Effector CD8-positive, alpha-beta T cell (primary cell): ENCODE results near the gene ELF2.
"Not testable (repeated sequence)": the region's sequence is repeated elsewhere in the genome, so short reads cannot be mapped to it uniquely, and the experiment has no call there.

Source experiments
- DNase-seq: peaks from one replicate; lab custom pipeline; 2025; lab: John Stamatoyannopoulos, UW

Gene ELF2

GRCh38 chr4:139020384-139020783 lies 156.6 kb downstream of the ELF2 start:
- no peak for DNase-seq

- DNase-seq = no peak
Measured at GRCh38 chr4:139018971-139019758, 157.9 kb downstream of the ELF2 start.

- no peak for DNase-seq
Measured at GRCh38 chr4:139018501-139018900, 158.5 kb downstream of the ELF2 start.

- DNase-seq = no peak
Measured at GRCh38 chr4:139017861-139018260, 159.2 kb downstream of the ELF2 start.

DNA sequence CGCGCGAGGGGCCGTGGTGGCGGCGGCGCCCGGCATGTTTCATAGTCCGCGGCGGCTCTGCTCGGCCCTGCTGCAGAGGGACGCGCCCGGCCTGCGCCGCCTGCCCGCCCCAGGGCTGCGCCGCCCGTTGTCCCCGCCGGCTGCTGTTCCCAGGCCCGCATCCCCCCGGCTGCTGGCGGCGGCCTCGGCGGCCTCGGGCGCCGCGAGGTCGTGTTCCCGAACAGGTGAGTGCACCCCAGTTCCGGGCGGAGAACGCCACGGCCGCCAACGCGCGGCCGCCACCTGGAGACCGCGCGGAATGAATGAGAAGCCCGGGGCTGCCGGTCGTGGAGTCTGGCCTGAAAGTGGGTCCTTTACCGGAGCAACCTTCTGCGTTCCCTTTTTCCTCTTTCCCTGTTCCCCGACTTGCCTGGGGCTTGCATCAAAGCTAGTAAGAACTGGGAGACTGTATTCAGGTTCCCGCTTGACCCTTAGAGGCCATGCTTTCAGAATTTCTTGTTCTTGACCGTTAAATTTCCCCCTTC lies 161.0 kb downstream of the ELF2 start:
- DNase-seq = no peak

DNA sequence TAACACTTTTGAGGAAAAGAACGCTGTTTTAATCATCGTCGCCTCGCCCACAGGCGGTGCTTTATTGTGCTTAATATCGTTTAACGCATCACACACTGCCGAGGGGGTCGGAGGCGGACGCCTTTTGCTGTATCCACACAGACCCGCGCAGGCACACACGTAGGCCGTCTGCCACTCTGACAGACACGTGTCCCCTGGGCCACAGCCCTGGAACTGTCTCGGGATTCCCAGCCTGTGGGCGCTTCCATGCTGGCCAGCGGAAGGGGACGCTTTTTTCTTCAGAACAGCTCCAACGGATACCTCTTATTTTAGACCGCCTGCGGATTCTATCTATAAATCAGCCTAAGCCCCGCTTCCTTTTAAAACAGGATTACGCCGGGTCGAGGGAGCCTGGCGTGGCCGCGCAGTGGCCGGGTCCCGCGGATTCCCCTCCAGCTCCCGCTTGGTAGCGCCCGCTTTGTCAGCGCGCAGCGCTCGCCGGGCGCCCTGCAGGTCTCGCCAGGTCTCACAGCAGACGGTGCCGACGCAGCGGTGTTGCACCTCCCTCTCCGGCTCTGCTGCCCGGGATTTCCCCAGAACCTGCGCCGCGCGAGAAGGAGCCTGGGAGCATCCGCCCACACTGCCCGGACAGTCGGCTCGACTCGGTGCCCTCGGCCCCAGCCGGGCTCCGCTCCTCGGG lies 161.6 kb downstream of the ELF2 start, which contains the start of gene NOCT:
Gene NOCT, plus strand, starts transcription at position 513 of the 679 bp plus-strand sequence. CDS start 201 bp downstream, outside the sequence.
- peak; percentile 88 for DNase-seq

- DNase-seq = no peak
Measured at GRCh38 chr4:139014371-139015268, 162.4 kb downstream of the ELF2 start.

DNA sequence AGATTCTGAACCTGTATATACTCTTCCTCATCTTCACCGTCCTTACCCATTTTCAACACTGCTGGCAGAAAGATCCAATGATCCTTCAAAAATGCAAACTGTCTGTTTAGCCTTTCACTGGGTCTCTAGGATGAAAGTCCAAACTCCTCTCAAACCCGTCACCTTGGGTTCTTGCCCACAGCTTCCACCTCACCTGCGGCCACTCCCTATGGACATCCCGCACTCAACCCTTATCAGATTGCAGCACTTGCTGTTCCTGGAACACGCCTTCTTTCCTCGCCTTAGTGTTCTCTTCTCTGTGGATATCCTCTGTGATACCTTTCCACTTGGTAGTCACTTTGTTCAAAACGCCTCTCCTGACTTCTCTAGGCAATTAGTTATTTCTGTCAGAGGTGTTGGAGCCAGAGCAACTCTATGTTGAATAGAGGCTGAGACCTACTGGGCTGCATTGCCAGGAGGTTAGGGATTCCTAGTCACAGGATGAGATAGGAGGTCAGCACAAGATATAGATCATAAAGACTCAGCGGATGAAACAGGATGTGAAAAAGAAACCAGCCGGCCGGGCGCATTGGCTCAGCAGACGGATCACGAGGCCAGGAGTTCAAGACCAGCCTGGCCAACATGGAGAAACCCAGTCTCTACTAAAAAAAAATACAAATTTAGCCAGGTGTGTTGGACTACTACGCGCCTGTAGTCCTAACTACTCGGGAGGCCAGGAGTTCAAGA lies 165.6 kb downstream of the ELF2 start:
- DNase-seq = no peak

DNA sequence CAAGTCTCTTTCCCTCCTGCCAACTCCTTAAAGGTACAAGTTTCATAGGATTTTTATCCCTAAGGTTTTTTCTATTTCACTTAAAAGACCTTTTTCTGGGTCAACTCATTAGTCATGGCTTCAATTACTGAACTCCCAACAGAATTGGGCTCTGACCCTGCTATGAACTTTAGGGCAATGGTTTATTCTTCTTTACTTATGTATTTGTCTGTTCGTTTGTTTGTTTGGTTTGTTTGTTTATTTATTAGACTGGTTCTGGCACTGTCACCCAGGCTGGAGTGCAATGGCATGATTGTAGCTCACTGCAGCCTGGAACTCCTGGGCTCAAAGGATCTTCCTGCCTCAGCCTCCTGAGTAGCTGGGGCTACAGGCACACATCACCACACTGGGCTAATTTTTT lies 167.3 kb downstream of the ELF2 start:
- DNase-seq = no peak

DNA sequence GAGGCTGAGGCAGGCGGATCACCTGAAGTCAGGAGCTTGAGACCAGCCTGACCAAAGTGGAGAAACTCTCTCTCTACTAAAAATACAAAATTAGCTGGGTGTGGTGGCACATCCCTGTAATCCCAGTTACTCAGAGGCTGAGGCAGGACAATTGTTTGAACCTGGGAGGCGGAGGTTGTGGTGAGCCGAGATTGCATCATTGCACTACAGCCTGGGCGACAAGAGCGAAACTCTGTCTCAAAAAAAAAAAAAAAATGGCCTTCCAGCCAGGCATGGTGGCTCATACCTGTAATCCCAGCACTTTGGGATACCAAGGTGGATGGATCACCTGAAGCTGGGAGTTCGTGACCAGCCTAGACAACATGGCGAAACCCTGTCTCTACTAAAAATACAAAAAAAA lies 168.7 kb downstream of the ELF2 start:
- DNase-seq = not testable (repeated sequence)

DNA sequence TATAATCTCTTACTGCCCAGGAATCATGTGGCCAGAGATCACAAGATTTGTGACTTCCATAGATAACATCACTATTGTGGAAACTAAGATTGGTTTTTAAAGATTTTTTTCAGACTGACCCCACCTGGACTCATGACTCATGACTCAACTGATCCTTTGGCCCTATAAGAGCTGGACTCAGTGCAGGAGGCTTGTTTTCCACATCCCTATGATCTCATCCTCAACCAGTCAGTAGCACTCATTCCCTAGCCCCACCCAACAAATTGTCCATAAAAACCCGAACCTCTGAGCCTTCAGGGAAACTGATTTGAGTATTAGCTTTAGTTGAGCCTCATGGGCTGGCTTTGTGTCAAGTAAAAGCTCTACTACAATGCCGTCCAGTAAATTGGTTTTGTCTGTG lies 169.4 kb downstream of the ELF2 start:
- no peak for DNase-seq
